H9 (cell line): ENCODE data around the gene METTL9. TPM values are rescaled to one million over a fixed set of nuclear protein-coding genes. Genes with fewer than 3 reads are reported as not detected.
A peak's percentile ranks its signal among the peaks of the same experiment; 100 is the strongest.

ENCODE experiments used
- DNase-seq: peaks from one replicate; pipeline ENCODE4 v3.0.0-alpha.2; 2017
- H2AFZ ChIP-seq: one replicate; pipeline ENCODE4 v1.6.1; 2013; ENCODE audit warnings: mild to moderate bottlenecking, low read length, control low read depth, moderate library complexity
- H2AK5ac ChIP-seq: 2 replicates; pipeline ENCODE4 v1.6.1; 2013; ENCODE audit warnings: low read length, control low read depth, mixed read lengths; ENCODE audit not compliant: insufficient read length
- H2BK120ac ChIP-seq: one replicate; pipeline ENCODE4 v1.6.1; 2013; ENCODE audit warnings: low read depth, mild to moderate bottlenecking, low read length, control low read depth, inconsistent platforms; ENCODE audit not compliant: poor library complexity, severe bottlenecking
- H2BK12ac ChIP-seq: 2 replicates; pipeline ENCODE4 v1.6.1; 2013; ENCODE audit warnings: low read length, control low read depth, mixed read lengths, low read depth; ENCODE audit not compliant: insufficient read length
- H2BK15ac ChIP-seq: 2 replicates; pipeline ENCODE4 v1.6.1; 2013; ENCODE audit warnings: low read depth, low read length, control low read depth
- H2BK20ac ChIP-seq: one replicate; pipeline ENCODE4 v1.6.1; 2013; ENCODE audit warnings: low read depth, mild to moderate bottlenecking, low read length, control low read depth, inconsistent platforms; ENCODE audit not compliant: poor library complexity, severe bottlenecking
- H2BK5ac ChIP-seq: 2 replicates; pipeline ENCODE4 v1.6.1; 2013; ENCODE audit warnings: low read length, control low read depth, mixed read lengths; ENCODE audit not compliant: insufficient read length
- H3K14ac ChIP-seq: 2 replicates; pipeline ENCODE4 v1.6.1; 2013; ENCODE audit warnings: low read length, control low read depth; ENCODE audit not compliant: insufficient read depth
- H3K18ac ChIP-seq: 2 replicates; pipeline ENCODE4 v1.6.1; 2013; ENCODE audit warnings: low read depth, mild to moderate bottlenecking, mixed read lengths, low read length, control low read depth; ENCODE audit not compliant: insufficient read length
- H3K23ac ChIP-seq: 2 replicates; pipeline ENCODE4 v1.6.1; 2013; ENCODE audit warnings: low read length, control low read depth, mixed read lengths, low read depth; ENCODE audit not compliant: insufficient read length
- H3K23me2 ChIP-seq: 2 replicates; pipeline ENCODE4 v1.6.1; 2013; ENCODE audit warnings: low read depth, mild to moderate bottlenecking, mixed read lengths, low read length, control low read depth; ENCODE audit not compliant: insufficient read length, poor library complexity, severe bottlenecking
- H3K27ac ChIP-seq: 2 replicates; pipeline ENCODE4 v1.5.1; 2013; ENCODE audit warnings: low read length, control low read depth, mixed read lengths, low read depth; ENCODE audit not compliant: insufficient read length
- H3K27me3 ChIP-seq: 2 replicates; pipeline ENCODE4 v1.6.1; 2013; ENCODE audit warnings: low read length, control low read depth, inconsistent platforms; ENCODE audit not compliant: insufficient read depth
- H3K4ac ChIP-seq: 2 replicates; pipeline ENCODE4 v1.6.1; 2013; ENCODE audit warnings: low read depth, mild to moderate bottlenecking, control low read depth, inconsistent platforms, low read length, moderate library complexity
- H3K4me1 ChIP-seq: 2 replicates; pipeline ENCODE4 v1.6.1; 2013; ENCODE audit warnings: low read length, control low read depth, inconsistent platforms; ENCODE audit not compliant: insufficient read depth
- H3K4me2 ChIP-seq: 2 replicates; pipeline ENCODE4 v1.6.1; 2013; ENCODE audit warnings: low read length, control low read depth, mixed read lengths; ENCODE audit not compliant: insufficient read length, insufficient read depth
- H3K56ac ChIP-seq: 2 replicates; pipeline ENCODE4 v1.6.1; 2013; ENCODE audit warnings: low read depth, mild to moderate bottlenecking, mixed read lengths, low read length, control low read depth; ENCODE audit not compliant: insufficient read length
- H3K79me1 ChIP-seq: 2 replicates; pipeline ENCODE4 v1.6.1; 2013; ENCODE audit warnings: low read depth, mild to moderate bottlenecking, moderate library complexity, low read length, control low read depth, inconsistent platforms; ENCODE audit not compliant: insufficient read depth, poor library complexity, severe bottlenecking
- H3K79me2 ChIP-seq: 2 replicates; pipeline ENCODE4 v1.6.1; 2013; ENCODE audit warnings: low read length, control low read depth, inconsistent platforms; ENCODE audit not compliant: insufficient read depth
- H3K9ac ChIP-seq: 2 replicates; pipeline ENCODE4 v1.6.1; 2013; ENCODE audit warnings: low read length, control low read depth, mixed read lengths; ENCODE audit not compliant: insufficient read length; ENCODE audit errors: extremely low read depth
- H3K9me3 ChIP-seq: one replicate; pipeline ENCODE4 v1.6.1; 2013; ENCODE audit warnings: low read depth, low read length, inconsistent platforms; ENCODE audit not compliant: control insufficient read depth
- H3T11ph ChIP-seq: one replicate; pipeline ENCODE4 v1.6.1; 2013; ENCODE audit warnings: mild to moderate bottlenecking, low read length, control low read depth, inconsistent platforms
- H4K20me1 ChIP-seq: one replicate; pipeline ENCODE4 v1.6.1; 2013; ENCODE audit not compliant: control insufficient read depth, insufficient read length, insufficient read depth
- H4K5ac ChIP-seq: 2 replicates; pipeline ENCODE4 v1.6.1; 2013; ENCODE audit warnings: low read depth, mild to moderate bottlenecking, mixed read lengths, low read length, control low read depth; ENCODE audit not compliant: insufficient read length
- H4K8ac ChIP-seq: replicated peaks from 2 replicates; pipeline ENCODE4 v1.6.1; 2013; ENCODE audit warnings: low read length, control low read depth, mixed read lengths, low read depth; ENCODE audit not compliant: insufficient read length
- H4K91ac ChIP-seq: 2 replicates; pipeline ENCODE4 v1.6.1; 2013; ENCODE audit warnings: low read depth, mild to moderate bottlenecking, moderate library complexity, mixed read lengths, low read length, control low read depth; ENCODE audit not compliant: insufficient read length
- H3K27ac Mint-ChIP-seq, 3 experiments: 2 replicates in 2 of 3; 3 replicates in 1 of 3; pipeline ENCODE4 v1.8.0; 2020 to 2021; ENCODE audit warnings: mixed read lengths in 3 of 3, mild to moderate bottlenecking in 1 of 3, moderate library complexity in 1 of 3
- H3K27me3 Mint-ChIP-seq: 2 replicates; pipeline ENCODE4 v1.8.0; 2021; ENCODE audit warnings: low read depth, mild to moderate bottlenecking, moderate library complexity, mixed read lengths
- H3K36me3 Mint-ChIP-seq, 3 experiments: 2 replicates in 2 of 3; 3 replicates in 1 of 3; pipeline ENCODE4 v1.8.0; 2020 to 2021; ENCODE audit warnings: low read depth in 3 of 3, mixed read lengths in 3 of 3; ENCODE audit not compliant: insufficient read depth in 1 of 3
- H3K4me1 Mint-ChIP-seq, 2 experiments: 2 replicates each; pipeline ENCODE4 v1.8.0; 2020; ENCODE audit warnings: mixed read lengths in 2 of 2
- H3K4me3 Mint-ChIP-seq, 2 experiments: 2 replicates in 1 of 2; 3 replicates in 1 of 2; pipeline ENCODE4 v1.8.0; 2020 to 2021; ENCODE audit warnings: mild to moderate bottlenecking in 2 of 2, mixed read lengths in 2 of 2, moderate library complexity in 1 of 2
- H3K9me3 Mint-ChIP-seq, 2 experiments: 2 replicates in 1 of 2; 3 replicates in 1 of 2; pipeline ENCODE4 v1.8.0; 2020; ENCODE audit warnings: mild to moderate bottlenecking in 2 of 2, mixed read lengths in 2 of 2, moderate library complexity in 1 of 2
- CTCF ChIP-seq: fragments of 200-600 bp; sonication (generic); conservative IDR thresholded peaks from 3 replicates; pipeline ENCODE4 v1.8.0; 2021; ENCODE audit warnings: antibody characterized with exemption, mild to moderate bottlenecking
- WGBS: extraction: QIAGEN DNeasy Blood & Tissue Kit; methylation state at CpG from one replicate; pipeline ENCODE4 v1.1.7; 2013; ENCODE audit warnings: missing lambda C conversion rate, low lambda C conversion rate, mixed read lengths; ENCODE audit not compliant: insufficient read length; ENCODE audit errors: extremely low coverage; 5-methylcytosine and 5-hydroxymethylcytosine counted together
- total RNA-seq: library from RNA; stranded (reverse); gene quantifications from 2 replicates; pipeline ENCODE4 v1.2.1, GENCODE V29; 2021

Gene METTL9
- total RNA-seq, 1 experiment from 2014 or later = 108 TPM

GRCh38 chr16:21613781-21614180, 14.4 kb downstream of the METTL9 start:
- Histone ChIP-seq H3K23me2 (no peaks in the 10 kb centered on the region), H3K18ac (no peak overlapping the region), H2BK12ac (no peak overlapping the region), H3K79me1 (peaks cover 13% of the 10 kb centered on the region), H2BK120ac (no peak overlapping the region), H4K20me1 (no peaks in the 10 kb centered on the region), H3K4me2 (no peak overlapping the region), H3K9me3 (no peaks in the 10 kb centered on the region), H2AK5ac (no peak overlapping the region), H2AFZ (no peak overlapping the region), H3K23ac (no peak overlapping the region), H3K27ac (no peak overlapping the region), H4K8ac (no peak overlapping the region), H2BK20ac (no peak overlapping the region), H3K56ac (no peak overlapping the region), H3K27me3 (no peaks in the 10 kb centered on the region), H3T11ph (no peak overlapping the region), H3K9ac (no peak overlapping the region), H3K14ac (no peak overlapping the region), H3K4ac (no peak overlapping the region), H3K79me2 (peaks cover 17% of the 10 kb centered on the region; the same call in 1 of the 2 replicates), H3K4me1 (peaks cover 14% of the 10 kb centered on the region), H4K91ac (no peak overlapping the region), H2BK15ac (no peak overlapping the region), H2BK5ac (no peak overlapping the region), H4K5ac (no peak overlapping the region)
- Mint-ChIP-seq H3K9me3 (no peaks in the 10 kb centered on the region), H3K27ac (0 out of 7 replicates have a peak overlapping the region, but pooled peaks of 1 of the 3 experiments have one; percentile 26), H3K4me3 (no peak overlapping the region), H3K4me1 (peaks cover 42 to 43% of the 10 kb centered on the region in 2 experiments), H3K27me3 (no peaks in the 10 kb centered on the region), H3K36me3 (peaks cover 8 to 28% (median 23%) of the 10 kb centered on the region in 3 experiments; a peak in 6 of 7 replicates)
- DNase-seq = no peak
- TF ChIP-seq CTCF = no peak
- WGBS = no CpG with 5 or more reads among the region's 2 CpGs
